ENCODE data around the gene CAMK2A. TPM values are rescaled to one million over a fixed set of nuclear protein-coding genes. Genes with fewer than 3 reads are reported as not detected.

The CAMK2A gene
- total RNA-seq, 2 experiments from 2014 or later: not detected

GRCh38 chr5:150298701-150299451, 9.3 kb upstream of the CAMK2A start:
- Histone ChIP-seq H2AFZ (ENCODE audit: low read length) (no peak overlapping the region), H3K9me3 (ENCODE audit: low read length) (no peaks in the 10 kb centered on the region), H3K79me2 (ENCODE audit: insufficient read depth, low read depth, low read length) (no peaks in the 10 kb centered on the region), H3K4me2 (ENCODE audit: low read length) (no peak overlapping the region), H3K9me2 (ENCODE audit: insufficient read depth, low read length) (no peaks in the 10 kb centered on the region), H3K4me1 (ENCODE audit: insufficient read depth, low read length, poor library complexity, severe bottlenecking) (no peaks in the 10 kb centered on the region), H3K4me3 (ENCODE audit: low read depth, low read length, poor library complexity, severe bottlenecking) (no peak overlapping the region), H3K27ac (ENCODE audit: low read depth, low read length, poor library complexity, severe bottlenecking) (no peak overlapping the region), H4K20me1 (ENCODE audit: insufficient read depth, low read length) (no peaks in the 10 kb centered on the region), H3K36me3 (ENCODE audit: insufficient read depth, low read length) (no peaks in the 10 kb centered on the region)
- no peak for DNase-seq (ENCODE audit: low spot score)
- intact Hi-C loops (cut with micrococcal nuclease; ENCODE audit: unreplicated experiment): no loop called here
- no peak for TF ChIP-seq EZH2phosphoT487 (IDR thresholded peaks at IDR 0.05; ENCODE audit: borderline replicate concordance, low read depth, low read length)
- CTCF ChIA-PET (ENCODE audit: unreplicated experiment): interaction anchor here (0.6 kb wide), 1 partner anchor 108 kb away, joined by 5 read pairs; no protein-coding TSS in a partner anchor
- POLR2A ChIA-PET: interaction anchor here (1.5 kb wide), 1 partner anchor 11 kb away, joined by 3 read pairs; no protein-coding TSS in a partner anchor
- BruUV-seq (replicated peaks): no TSS peak

- Histone ChIP-seq H3K4me2 (ENCODE audit: low read length) (no peak overlapping the region), H4K20me1 (ENCODE audit: insufficient read depth, low read length) (no peaks in the 10 kb centered on the region), H3K4me1 (ENCODE audit: insufficient read depth, low read length, poor library complexity, severe bottlenecking) (no peaks in the 10 kb centered on the region), H3K79me2 (ENCODE audit: insufficient read depth, low read depth, low read length) (no peaks in the 10 kb centered on the region), H2AFZ (ENCODE audit: low read length) (no peak overlapping the region), H3K9me3 (ENCODE audit: low read length) (no peaks in the 10 kb centered on the region), H3K4me3 (ENCODE audit: low read depth, low read length, poor library complexity, severe bottlenecking) (no peak overlapping the region), H3K36me3 (ENCODE audit: insufficient read depth, low read length) (no peaks in the 10 kb centered on the region), H3K27ac (ENCODE audit: low read depth, low read length, poor library complexity, severe bottlenecking) (no peak overlapping the region), H3K9me2 (ENCODE audit: insufficient read depth, low read length) (no peaks in the 10 kb centered on the region)
- TF ChIP-seq CTCF (conservative IDR thresholded peaks at IDR 0.05; ENCODE audit: low read length): no peak
- no peak for TF ChIP-seq EZH2phosphoT487 (IDR thresholded peaks at IDR 0.05; ENCODE audit: borderline replicate concordance, low read depth, low read length)
- CTCF ChIA-PET (ENCODE audit: unreplicated experiment): no interaction called here
- intact Hi-C loops (cut with micrococcal nuclease; ENCODE audit: unreplicated experiment): no loop called here
- no peak for DNase-seq (ENCODE audit: low spot score)
- POLR2A ChIA-PET: no interaction called here
- no TSS peak for BruUV-seq (replicated peaks)
Observed at GRCh38 chr5:150297934-150298595, 8.5 kb upstream of the CAMK2A start.

GRCh38 chr5:150297236-150297890, 7.8 kb upstream of the CAMK2A start:
- CTCF ChIA-PET (ENCODE audit: unreplicated experiment): no interaction called here
- Histone ChIP-seq H2AFZ (ENCODE audit: low read length) (no peak overlapping the region), H3K27ac (ENCODE audit: low read depth, low read length, poor library complexity, severe bottlenecking) (no peak overlapping the region), H3K4me3 (ENCODE audit: low read depth, low read length, poor library complexity, severe bottlenecking) (no peak overlapping the region), H3K9me3 (ENCODE audit: low read length) (no peaks in the 10 kb centered on the region), H3K36me3 (ENCODE audit: insufficient read depth, low read length) (no peaks in the 10 kb centered on the region), H3K9me2 (ENCODE audit: insufficient read depth, low read length) (no peaks in the 10 kb centered on the region), H4K20me1 (ENCODE audit: insufficient read depth, low read length) (no peaks in the 10 kb centered on the region), H3K4me2 (ENCODE audit: low read length) (no peak overlapping the region), H3K79me2 (ENCODE audit: insufficient read depth, low read depth, low read length) (no peaks in the 10 kb centered on the region), H3K4me1 (ENCODE audit: insufficient read depth, low read length, poor library complexity, severe bottlenecking) (no peaks in the 10 kb centered on the region)
- no peak for TF ChIP-seq CTCF (conservative IDR thresholded peaks at IDR 0.05; ENCODE audit: low read length)
- no peak for TF ChIP-seq EZH2phosphoT487 (IDR thresholded peaks at IDR 0.05; ENCODE audit: borderline replicate concordance, low read depth, low read length)
- no peak for DNase-seq (ENCODE audit: low spot score)
- POLR2A ChIA-PET: no interaction called here
- BruUV-seq (replicated peaks): no TSS peak
- intact Hi-C loops (cut with micrococcal nuclease; ENCODE audit: unreplicated experiment): no loop called here
